Myocyte (in vitro differentiated cells): ENCODE results near the gene NEB. TPM values are rescaled to one million over a fixed set of nuclear protein-coding genes. Genes with fewer than 3 reads are reported as not detected.
"Not testable (repeated sequence)": the region's sequence is repeated elsewhere in the genome, so short reads cannot be mapped to it uniquely, and the experiment has no call there.

ENCODE experiments used
- DNase-seq: peaks from one replicate; pipeline ENCODE4 v3.0.0-alpha.2; 2012; ENCODE audit warnings: low read depth
- total RNA-seq: library from RNA; depleted of rRNA; stranded (reverse); fragments of >200 nt; gene quantifications from 2 replicates; pipeline ENCODE4 v1.2.3, GENCODE V29; 2014

The NEB gene
- total RNA-seq, 1 donor from 2014 or later = 1,145 TPM

DNA sequence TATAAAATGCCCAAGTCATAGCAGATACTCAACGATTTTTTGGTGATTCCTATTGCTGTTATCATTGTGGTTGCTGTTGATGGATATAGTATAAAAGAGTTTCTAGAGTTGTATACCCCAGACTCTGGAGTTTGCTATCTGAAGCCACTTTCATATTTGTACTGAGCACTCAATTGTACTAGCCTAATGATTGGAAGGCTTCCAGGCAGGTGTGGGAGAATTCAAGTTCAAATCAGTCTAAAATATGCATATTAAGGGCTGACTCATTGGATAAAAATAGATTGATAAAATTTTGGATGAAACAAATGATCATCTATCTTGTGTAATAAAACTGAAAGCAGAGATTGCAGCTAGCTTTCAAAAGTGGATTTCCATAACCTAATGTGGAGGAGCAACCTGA is 122.9 kb downstream of the NEB start:
- no peak for DNase-seq

DNA sequence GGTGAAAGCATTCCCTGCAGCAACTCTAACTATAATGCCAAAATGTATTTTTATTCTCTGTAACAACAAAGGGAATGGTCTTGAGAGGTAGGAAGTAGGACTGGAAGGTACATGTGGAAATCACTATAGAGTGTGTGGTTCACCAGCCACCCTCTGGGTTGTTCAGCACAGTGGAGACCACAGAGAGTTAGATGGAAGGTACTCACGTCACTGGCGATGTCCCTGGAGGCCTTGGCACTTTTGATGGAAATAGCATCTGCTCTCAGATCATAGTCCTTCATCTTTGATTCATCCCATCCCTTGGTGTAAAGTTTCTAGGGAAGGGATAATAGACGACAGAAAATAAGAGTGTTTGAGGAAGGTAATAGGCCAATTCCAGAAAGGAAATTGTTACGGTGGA is 124.0 kb downstream of the NEB start:
- no peak for DNase-seq

DNA sequence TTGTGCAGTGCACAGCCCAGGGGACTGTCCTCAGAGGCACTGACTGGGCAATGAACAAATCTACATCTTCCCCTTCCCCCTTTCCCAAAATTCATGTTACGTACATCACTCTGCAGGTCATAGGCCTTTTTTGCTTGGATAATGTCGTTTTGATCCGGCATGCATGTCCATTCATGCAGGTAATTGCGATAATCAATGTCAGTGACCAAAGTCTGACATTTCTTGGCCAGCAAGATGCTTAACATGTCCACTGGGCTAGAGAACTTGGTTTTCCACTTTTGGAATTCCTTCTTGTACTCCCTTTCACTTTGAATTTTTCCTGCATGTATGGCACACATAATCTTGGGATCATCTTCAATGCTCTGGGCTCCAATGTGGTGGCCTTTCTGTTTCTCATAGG is 124.6 kb downstream of the NEB start:
- no peak for DNase-seq

DNA sequence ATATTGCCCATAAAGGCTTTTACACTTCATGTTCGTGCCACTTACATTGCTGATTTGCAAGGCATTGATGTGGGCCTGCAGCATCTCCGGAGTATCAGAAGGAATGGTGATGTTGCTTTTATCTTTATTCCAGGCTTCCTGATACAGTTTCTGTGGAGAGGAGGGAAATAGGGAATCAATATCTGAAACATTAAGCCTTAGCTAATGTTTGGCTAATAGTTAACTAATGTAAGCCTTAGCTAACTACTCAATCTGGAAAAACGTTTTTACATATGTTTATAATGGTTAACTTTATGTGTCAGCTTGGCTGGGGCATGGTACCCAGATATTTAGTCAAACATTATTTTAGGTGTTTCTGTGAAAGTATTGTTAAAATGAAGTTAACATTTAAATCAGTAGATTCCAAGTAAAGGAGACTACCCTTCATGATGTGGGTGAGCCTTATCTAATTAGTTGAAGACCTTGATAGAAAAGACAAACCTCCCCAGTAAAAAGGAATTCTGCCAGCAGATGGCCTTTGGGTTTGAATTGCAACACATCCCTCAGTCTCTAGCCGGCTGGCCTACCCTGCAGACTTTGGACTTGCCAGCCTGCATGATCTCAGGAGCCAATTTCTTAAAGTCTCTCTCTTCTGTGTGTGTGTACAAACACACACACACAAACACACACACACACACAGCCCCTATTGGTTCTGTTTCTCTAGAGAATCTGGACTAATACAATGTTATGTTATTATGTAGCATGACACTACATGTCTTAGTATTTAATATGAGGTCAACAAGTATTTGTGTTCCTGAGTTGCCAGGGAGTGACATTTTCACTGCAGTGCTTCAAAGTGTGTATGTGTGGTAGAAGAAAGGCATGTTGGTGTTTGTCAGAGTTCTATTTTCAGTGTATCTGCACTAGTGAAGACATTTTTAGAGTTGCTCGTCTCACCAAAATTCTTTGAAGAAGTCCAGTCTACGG is 126.5 kb downstream of the NEB start:
- DNase-seq = not testable (repeated sequence)

DNA sequence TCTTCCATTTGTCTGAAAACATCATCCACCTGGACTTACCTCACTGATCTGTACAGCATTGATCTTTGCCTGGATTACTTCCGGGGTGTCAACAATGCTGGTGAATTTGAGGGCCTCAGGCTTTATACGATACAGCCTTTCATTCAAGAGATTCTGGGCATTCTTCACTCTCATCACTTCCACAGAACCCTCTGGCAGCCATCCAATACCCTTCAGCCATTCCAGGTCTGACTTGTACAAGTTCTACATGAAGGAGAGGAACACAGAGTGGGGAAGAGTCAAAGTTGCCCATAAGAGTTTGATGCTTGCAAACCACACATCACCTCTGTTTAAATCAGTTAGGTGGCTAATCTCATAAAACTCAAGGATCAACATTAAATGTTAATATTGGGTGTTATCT is 130.7 kb downstream of the NEB start:
- DNase-seq = not testable (repeated sequence)

DNA sequence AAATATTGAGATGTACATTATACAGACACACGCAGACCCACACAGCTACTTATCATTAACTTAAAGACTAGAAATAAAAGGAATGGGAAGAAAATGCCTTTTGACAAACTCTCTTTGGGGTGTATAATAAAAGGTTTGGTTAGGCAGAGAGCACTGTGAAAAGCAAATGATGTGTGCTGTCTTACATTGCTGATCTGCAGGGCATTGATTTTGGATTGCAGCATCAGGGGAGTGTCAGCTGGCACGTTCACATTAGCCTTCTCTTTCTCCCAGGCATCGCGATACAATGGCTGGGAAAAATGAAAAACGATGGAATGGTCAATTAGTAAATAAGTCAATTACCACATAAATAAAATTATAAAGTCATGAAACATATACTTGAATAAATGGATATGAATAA is 131.9 kb downstream of the NEB start:
- not testable (repeated sequence) for DNase-seq

DNA sequence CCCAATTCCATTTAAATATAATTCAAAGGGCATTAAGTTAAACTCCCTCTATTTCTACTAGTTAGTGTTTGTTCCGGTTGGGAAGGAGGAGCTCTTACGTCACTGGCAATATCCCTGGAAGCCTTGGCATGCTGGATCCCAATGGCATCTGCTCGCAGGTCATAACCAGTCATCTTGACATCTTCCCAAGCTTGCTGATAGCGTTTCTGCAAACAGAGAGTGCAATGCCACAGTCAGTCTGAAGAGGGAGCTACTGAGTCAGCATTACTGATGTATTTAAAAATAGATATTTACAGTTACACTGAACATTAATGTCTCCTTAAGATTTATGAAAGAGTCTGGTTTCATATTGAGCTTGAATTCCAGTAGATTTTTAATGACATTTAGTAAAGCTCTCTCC is 132.5 kb downstream of the NEB start:
- not testable (repeated sequence) for DNase-seq

DNA sequence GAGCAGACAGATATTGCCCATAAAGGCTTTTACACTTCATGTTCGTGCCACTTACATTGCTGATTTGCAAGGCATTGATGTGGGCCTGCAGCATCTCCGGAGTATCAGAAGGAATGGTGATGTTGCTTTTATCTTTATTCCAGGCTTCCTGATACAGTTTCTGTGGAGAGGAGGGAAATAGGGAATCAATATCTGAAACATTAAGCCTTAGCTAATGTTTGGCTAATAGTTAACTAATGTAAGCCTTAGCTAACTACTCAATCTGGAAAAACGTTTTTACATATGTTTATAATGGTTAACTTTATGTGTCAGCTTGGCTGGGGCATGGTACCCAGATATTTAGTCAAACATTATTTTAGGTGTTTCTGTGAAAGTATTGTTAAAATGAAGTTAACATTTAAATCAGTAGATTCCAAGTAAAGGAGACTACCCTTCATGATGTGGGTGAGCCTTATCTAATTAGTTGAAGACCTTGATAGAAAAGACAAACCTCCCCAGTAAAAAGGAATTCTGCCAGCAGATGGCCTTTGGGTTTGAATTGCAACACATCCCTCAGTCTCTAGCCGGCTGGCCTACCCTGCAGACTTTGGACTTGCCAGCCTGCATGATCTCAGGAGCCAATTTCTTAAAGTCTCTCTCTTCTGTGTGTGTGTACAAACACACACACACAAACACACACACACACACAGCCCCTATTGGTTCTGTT is 137.2 kb downstream of the NEB start:
- DNase-seq = not testable (repeated sequence)

DNA sequence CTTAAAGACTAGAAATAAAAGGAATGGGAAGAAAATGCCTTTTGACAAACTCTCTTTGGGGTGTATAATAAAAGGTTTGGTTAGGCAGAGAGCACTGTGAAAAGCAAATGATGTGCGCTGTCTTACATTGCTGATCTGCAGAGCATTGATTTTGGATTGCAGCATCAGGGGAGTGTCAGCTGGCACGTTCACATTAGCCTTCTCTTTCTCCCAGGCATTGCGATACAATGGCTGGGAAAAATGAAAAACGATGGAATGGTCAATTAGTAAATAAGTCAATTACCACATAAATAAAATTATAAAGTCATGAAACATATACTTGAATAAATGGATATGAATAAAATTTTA is 142.4 kb downstream of the NEB start:
- DNase-seq = not testable (repeated sequence)

DNA sequence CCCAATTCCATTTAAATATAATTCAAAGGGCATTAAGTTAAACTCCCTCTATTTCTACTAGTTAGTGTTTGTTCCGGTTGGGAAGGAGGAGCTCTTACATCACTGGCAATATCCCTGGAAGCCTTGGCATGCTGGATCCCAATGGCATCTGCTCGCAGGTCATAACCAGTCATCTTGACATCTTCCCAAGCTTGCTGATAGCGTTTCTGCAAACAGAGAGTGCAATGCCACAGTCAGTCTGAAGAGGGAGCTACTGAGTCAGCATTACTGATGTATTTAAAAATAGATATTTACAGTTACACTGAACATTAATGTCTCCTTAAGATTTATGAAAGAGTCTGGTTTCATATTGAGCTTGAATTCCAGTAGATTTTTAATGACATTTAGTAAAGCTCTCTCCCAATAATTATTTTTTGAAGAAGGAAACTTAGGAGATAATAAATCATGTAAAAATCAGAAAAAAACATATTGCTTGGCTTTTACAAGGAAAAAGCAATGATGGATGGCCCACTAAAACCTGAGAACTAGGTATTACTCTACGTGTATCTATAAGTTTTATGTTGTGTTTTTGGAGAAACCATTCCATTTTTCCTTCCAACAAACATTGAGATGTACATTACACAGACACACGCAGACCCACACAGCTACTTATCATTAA is 142.9 kb downstream of the NEB start:
- not testable (repeated sequence) for DNase-seq

DNA sequence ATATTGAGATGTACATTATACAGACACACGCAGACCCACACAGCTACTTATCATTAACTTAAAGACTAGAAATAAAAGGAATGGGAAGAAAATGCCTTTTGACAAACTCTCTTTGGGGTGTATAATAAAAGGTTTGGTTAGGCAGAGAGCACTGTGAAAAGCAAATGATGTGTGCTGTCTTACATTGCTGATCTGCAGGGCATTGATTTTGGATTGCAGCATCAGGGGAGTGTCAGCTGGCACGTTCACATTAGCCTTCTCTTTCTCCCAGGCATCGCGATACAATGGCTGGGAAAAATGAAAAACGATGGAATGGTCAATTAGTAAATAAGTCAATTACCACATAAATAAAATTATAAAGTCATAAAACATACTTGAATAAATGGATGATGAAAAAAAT is 153.0 kb downstream of the NEB start:
- DNase-seq = not testable (repeated sequence)

DNA sequence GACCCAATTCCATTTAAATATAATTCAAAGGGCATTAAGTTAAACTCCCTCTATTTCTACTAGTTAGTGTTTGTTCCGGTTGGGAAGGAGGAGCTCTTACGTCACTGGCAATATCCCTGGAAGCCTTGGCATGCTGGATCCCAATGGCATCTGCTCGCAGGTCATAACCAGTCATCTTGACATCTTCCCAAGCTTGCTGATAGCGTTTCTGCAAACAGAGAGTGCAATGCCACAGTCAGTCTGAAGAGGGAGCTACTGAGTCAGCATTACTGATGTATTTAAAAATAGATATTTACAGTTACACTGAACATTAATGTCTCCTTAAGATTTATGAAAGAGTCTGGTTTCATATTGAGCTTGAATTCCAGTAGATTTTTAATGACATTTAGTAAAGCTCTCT is 153.6 kb downstream of the NEB start:
- not testable (repeated sequence) for DNase-seq

DNA sequence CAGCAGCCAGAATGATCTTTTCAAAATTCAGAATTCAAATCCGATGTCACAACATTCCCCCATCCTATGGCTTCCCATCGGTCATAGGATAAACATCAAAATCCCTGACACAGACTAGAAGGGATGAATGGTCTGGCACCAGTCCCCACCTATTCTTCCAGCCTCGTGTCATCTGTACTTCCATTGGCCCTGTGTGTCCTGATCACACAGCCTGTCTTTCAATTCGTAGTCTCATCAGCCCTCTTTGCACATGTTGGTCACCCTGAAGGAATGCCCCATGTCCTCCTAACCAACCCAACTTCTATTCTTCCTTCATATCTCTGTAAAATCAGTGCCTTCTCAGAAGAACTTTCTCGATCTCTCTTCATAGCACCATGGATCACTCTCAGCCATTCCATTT is 157.2 kb downstream of the NEB start:
- peak; percentile 5 for DNase-seq

DNA sequence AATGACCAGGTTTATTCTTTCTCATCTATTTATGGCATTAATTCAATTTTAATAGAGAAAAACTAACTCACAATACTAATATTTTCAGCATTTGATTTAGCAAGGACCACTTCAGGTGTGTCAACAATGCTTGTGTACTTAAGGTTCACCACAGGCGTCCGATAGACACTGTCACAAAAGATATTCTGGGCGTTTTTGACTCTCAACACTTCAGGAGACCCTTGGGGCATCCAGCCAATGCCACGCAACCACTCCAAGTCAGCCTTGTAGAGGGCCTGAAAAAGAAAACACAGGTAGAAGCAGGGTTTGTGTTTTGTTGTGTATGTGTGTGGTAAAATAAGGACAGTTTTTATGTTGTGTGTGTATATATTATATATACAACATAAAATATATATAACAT is 158.2 kb downstream of the NEB start:
- DNase-seq = no peak

DNA sequence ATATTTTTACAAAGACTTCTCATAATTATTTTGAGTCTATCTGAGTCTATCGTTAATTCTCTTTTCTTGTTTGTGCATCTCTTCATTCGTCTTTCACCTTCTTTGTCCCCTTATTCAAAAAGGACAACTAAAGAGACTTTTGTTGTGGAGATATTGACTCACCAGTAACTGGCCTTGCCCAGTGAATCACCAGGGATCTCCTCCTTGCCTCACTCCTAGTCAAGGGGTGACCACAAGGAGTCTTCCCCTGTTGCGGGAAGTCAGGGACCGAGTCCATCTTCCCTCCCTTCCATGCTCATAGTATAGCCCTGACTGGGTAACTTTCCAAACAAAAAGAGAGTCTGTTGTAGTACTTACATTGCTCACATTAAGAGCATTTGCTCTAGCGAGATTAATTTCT is 158.9 kb downstream of the NEB start:
- peak; percentile 14 for DNase-seq

DNA sequence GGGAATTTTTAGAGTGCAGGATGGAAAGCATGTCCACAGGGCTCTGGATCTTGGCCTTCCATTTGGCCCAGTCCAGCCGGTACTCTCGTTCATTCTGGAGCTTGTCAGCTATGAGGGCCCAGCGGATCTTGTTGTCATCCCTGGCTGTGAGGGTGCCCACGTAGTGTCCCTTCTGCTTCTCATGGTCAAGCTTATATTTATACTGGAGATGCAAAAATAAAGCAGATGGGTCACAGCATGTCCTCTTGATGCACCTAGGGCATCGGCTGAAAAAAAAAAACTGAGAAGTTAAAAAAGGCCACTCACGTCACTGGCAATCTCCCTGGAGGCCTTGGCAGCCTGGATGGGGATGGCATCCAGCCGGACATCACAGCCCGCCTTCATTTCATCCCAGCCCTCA is 164.1 kb downstream of the NEB start:
- no peak for DNase-seq

DNA sequence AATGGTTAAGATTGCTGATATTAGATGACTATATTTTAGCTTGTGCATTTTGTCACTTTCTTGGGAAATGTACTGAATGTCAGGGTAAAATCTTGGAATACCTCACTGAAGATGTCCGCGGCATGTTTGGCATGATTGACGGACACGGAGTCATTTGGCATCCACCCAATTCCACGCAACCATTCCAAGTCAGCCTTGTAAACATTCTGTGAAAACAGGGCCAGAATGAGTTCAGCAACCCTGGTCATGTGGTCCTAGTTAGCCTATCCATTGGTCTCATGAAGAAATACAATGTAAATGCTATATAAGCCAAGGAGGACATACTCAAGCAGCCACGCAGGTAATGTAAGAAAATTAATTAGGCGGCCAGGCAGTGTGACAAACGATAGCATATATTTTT is 165.1 kb downstream of the NEB start:
- DNase-seq = no peak

DNA sequence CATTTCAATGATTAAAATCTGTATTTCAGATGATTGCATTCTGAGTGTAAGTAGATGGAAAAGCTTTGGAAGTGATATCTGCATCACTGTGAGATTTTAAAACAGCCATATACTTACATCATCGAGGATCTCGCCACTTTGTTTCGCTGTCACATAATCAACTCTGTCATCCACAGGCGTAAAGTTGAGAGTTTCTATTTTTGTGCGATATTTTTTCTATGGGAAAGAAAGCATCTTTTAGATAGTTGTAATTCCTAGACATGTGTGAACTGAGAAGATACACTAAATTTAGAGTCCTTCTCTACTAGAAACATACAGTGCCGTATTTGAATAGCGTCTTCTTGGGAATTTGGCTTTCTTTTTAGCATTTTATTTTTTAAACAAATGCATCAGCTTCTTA is 165.8 kb downstream of the NEB start:
- DNase-seq = no peak

DNA sequence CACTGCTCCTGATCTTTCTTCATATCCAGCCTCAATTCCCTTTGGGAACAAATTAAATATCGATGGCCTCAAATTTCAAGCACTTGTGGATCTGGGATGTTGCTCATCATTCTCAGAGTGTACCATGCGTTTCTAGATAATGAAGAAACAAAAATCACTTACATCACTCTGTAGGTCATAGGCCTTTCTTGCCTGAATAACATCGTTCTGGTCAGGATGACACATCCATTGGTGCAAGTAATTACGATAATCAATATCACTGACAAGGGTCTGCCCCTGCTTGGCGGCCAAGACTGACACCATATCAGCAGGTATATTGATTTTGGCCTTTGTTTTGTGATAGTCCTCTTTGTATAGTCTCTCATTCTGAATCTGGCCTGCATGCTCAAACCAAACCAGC is 167.3 kb downstream of the NEB start:
- DNase-seq = no peak

DNA sequence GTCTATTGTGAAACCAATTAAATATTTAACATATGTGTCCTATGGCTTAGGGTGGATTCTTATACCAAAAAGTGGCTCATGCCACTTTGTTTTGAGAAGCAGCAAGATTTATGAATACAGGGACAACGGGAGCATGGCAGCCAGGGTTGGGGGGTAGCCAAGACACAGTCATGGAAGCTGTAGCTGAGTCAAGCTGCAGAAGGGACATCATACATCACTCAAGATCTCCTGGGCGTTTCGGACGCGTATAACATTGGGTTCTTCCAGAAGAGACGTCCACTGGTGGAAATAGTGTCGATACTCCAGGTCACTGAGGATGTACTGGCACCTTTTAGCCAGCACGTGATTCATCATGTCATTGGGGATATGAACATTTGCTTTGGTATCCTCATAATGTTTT is 171.9 kb downstream of the NEB start:
- DNase-seq = no peak

DNA sequence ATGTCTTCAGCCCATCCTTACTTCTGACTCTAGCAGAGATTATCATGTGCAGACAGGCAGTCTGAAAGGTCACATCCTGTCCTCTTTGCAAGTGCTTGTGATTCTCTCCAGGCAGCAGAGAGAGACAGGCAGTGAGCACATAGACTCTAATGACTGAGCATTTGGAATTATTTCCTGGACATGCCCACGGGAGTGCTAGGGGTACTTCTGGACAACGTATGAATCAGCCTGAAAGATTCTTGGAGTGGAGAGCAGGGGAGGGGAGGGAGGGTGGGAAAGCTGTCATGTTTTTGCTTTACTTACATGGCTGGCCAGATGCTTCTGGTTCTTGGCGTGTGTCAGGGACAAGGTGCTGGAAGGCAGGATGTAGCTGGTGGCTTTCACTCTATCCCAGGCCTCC is 174.0 kb downstream of the NEB start:
- DNase-seq = peak; percentile 23

DNA sequence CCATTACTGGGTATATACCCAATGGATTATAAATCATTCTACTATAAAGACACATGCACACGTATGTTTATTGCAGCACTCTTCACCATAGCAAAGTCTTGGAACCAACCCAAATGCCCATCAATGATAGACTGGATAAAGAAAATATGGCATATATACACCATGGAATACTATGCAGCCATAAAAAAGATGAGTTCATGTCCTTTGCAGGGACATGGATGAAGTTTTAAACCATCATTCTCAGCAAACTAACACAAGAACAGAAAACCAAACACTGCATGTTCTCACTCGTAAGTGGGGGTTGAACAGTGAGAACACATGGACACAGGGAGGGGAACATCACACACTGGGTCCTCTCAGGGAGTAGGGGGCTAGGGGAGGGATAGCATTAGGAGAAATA is 174.8 kb downstream of the NEB start:
- not testable (repeated sequence) for DNase-seq
